ENCODE data around the gene NRP2. TPM values are rescaled to one million over a fixed set of nuclear protein-coding genes. Genes with fewer than 3 reads are reported as not detected.

The NRP2 gene
- total RNA-seq, 2 donors from 2014 or later: 69.7 to 92.4 TPM

- WGBS, 2 experiments (ENCODE audit: insufficient coverage in 1 of 2, insufficient read length in 1 of 2): 91 to 93% methylated on average over 9 to 15 of the region's 15 CpGs
- H3K9me3 ChIP-seq (ENCODE audit: control insufficient read depth, low read length): no peaks in the 10 kb centered on the region
- H3K27me3 ChIP-seq (ENCODE audit: control insufficient read depth, insufficient read depth, low read length, poor library complexity, severe bottlenecking): no peaks in the 10 kb centered on the region
- H3K36me3 Mint-ChIP-seq (ENCODE audit: low read depth): peaks cover 73% of the 10 kb centered on the region
- TF ChIP-seq, protein P1, sequence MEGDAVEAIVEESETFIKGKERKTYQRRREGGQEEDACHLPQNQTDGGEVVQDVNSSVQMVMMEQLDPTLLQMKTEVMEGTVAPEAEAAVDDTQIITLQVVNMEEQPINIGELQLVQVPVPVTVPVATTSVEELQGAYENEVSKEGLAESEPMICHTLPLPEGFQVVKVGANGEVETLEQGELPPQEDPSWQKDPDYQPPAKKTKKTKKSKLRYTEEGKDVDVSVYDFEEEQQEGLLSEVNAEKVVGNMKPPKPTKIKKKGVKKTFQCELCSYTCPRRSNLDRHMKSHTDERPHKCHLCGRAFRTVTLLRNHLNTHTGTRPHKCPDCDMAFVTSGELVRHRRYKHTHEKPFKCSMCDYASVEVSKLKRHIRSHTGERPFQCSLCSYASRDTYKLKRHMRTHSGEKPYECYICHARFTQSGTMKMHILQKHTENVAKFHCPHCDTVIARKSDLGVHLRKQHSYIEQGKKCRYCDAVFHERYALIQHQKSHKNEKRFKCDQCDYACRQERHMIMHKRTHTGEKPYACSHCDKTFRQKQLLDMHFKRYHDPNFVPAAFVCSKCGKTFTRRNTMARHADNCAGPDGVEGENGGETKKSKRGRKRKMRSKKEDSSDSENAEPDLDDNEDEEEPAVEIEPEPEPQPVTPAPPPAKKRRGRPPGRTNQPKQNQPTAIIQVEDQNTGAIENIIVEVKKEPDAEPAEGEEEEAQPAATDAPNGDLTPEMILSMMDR (conservative IDR thresholded peaks at IDR 0.05): no peak
- peaks cover 15% of the 10 kb centered on the region for H3K4me1 Mint-ChIP-seq
- H3K27ac Mint-ChIP-seq: no peak overlapping the region
- H3K9ac ChIP-seq (ENCODE audit: extremely low read depth, low read length, poor library complexity, severe bottlenecking): no peak overlapping the region
- H3K4me3 ChIP-seq (ENCODE audit: low read length): no peak overlapping the region
- H3K27ac ChIP-seq (ENCODE audit: low read depth, low read length): no peak overlapping the region
- H3K9me3 Mint-ChIP-seq: no peaks in the 10 kb centered on the region
- H3K4me3 Mint-ChIP-seq: no peak overlapping the region
- H3K27me3 Mint-ChIP-seq (ENCODE audit: insufficient read depth): peaks cover 1% of the 10 kb centered on the region
- DNase-seq: no peak
- no peaks in the 10 kb centered on the region for H3K4me1 ChIP-seq (ENCODE audit: control insufficient read depth, insufficient read depth, low read length)
- H3K36me3 ChIP-seq (ENCODE audit: control insufficient read depth, insufficient read depth, low read length): peaks cover 85% of the 10 kb centered on the region
These were observed 56.0 kb downstream of the NRP2 start for GRCh38 chr2:205738117-205738968.

DNA sequence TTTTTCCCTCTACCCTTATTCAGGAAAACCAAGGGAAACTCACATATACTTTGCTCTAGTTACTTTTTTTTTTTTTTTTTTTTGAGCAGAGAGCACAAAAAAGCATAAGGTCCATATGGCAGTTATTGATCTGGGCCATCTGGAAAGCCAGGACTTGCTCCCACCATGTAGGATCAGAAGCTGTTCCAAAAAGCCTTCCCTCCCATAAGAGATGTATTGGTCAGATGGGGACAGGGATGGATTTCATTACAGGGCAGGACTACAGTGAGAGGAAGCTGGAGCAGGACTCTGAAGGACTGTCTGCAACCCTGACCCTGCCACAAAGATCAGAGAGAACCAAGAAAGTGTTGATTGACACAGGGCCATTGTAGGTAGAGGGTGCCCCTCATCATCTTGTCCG is 57.3 kb downstream of the NRP2 start:
- TF ChIP-seq, protein P1 (conservative IDR thresholded peaks at IDR 0.05): no peak
- Histone ChIP-seq H3K4me1 (ENCODE audit: control insufficient read depth, insufficient read depth, low read length) (no peaks in the 10 kb centered on the region), H3K9me3 (ENCODE audit: control insufficient read depth, low read length) (no peaks in the 10 kb centered on the region), H3K9ac (ENCODE audit: extremely low read depth, low read length, poor library complexity, severe bottlenecking) (no peak overlapping the region), H3K36me3 (ENCODE audit: control insufficient read depth, insufficient read depth, low read length) (peaks cover 89% of the 10 kb centered on the region), H3K27ac (ENCODE audit: low read depth, low read length) (no peak overlapping the region), H3K4me3 (ENCODE audit: low read length) (no peak overlapping the region), H3K27me3 (ENCODE audit: control insufficient read depth, insufficient read depth, low read length, poor library complexity, severe bottlenecking) (no peaks in the 10 kb centered on the region)
- Mint-ChIP-seq H3K4me3 (no peak overlapping the region), H3K9me3 (no peaks in the 10 kb centered on the region), H3K27me3 (ENCODE audit: insufficient read depth) (peaks cover 1% of the 10 kb centered on the region), H3K36me3 (ENCODE audit: low read depth) (peaks cover 81% of the 10 kb centered on the region), H3K27ac (no peak overlapping the region), H3K4me1 (peaks cover 3% of the 10 kb centered on the region)
- no peak for DNase-seq
- WGBS, 2 experiments (ENCODE audit: insufficient coverage in 1 of 2, insufficient read length in 1 of 2): 96 to 100% methylated on average over 1 of the region's 1 CpG

DNA sequence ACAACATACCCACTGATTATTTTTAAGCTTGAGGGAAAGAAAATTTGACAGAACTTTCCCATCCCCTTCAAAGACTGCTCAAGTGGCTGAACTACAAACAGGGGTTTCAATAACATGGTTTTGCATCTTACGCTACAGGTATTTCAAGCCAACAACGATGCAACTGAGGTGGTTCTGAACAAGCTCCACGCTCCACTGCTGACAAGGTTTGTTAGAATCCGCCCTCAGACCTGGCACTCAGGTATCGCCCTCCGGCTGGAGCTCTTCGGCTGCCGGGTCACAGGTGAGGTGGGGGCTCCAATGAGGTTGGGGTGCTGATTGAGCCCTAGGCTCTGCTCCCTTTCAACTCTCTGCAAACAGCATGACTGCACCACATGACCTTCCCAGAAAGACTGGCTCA is 58.1 kb downstream of the NRP2 start:
- H3K4me1 ChIP-seq (ENCODE audit: control insufficient read depth, insufficient read depth, low read length): no peaks in the 10 kb centered on the region
- Mint-ChIP-seq H3K27ac (no peak overlapping the region), H3K9me3 (no peaks in the 10 kb centered on the region), H3K36me3 (ENCODE audit: low read depth) (peaks cover 85% of the 10 kb centered on the region), H3K4me3 (no peak overlapping the region), H3K27me3 (ENCODE audit: insufficient read depth) (peaks cover 1% of the 10 kb centered on the region), H3K4me1 (no peaks in the 10 kb centered on the region)
- no peak for DNase-seq
- TF ChIP-seq, protein P1 (conservative IDR thresholded peaks at IDR 0.05): no peak
- no peak overlapping the region for H3K4me3 ChIP-seq (ENCODE audit: low read length)
- no peaks in the 10 kb centered on the region for H3K27me3 ChIP-seq (ENCODE audit: control insufficient read depth, insufficient read depth, low read length, poor library complexity, severe bottlenecking)
- H3K36me3 ChIP-seq (ENCODE audit: control insufficient read depth, insufficient read depth, low read length): peaks cover 91% of the 10 kb centered on the region
- H3K27ac ChIP-seq (ENCODE audit: low read depth, low read length): no peak overlapping the region
- 96 to 98% methylated on average over 8 of the region's 8 CpGs for WGBS, 2 experiments (ENCODE audit: insufficient coverage in 1 of 2, insufficient read length in 1 of 2)
- no peak overlapping the region for H3K9ac ChIP-seq (ENCODE audit: extremely low read depth, low read length, poor library complexity, severe bottlenecking)
- H3K9me3 ChIP-seq (ENCODE audit: control insufficient read depth, low read length): no peaks in the 10 kb centered on the region

All from endodermal cell (in vitro differentiated cells).